ENCODE data around the gene AASS. TPM values are rescaled to one million over a fixed set of nuclear protein-coding genes. Genes with fewer than 3 reads are reported as not detected.

Gene AASS
- total and polyA plus RNA-seq, 2 donors (not counting 3 experiments of a cell fraction or from before 2014, with no cell fraction given), result 11.1 to 27.8 TPM

DNA sequence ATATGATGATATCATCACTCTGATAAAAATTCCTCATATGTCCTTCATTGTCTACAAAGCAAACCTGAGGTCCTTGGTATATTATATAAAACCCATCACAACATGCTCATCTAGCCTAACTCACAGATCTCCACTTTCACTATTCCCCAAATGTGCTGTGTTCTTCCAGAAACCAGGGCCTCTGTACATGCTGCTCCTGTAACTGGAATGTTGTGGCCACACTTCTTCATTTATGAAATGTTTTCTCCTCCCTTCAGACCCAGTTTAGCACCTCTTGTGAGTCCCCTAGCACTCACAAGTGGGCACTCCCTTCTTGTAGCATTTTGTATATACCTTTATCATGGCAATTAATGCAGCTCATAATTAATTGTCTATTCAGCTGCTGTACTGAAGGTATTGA, 61.9 kb downstream of the AASS start:
- Histone ChIP-seq H3K9me1 (replicated peaks; ENCODE audit: control insufficient read depth, extremely low read depth, insufficient read depth, low read length) (no peaks in the 10 kb centered on the region), H3K4me2 (ENCODE audit: insufficient read depth, low read length) (no peak overlapping the region), H3K27ac (ENCODE audit: insufficient read depth, low read depth, low read length) (no peak overlapping the region), H4K20me1 (replicated peaks; ENCODE audit: control insufficient read depth, extremely low read depth, insufficient read depth, low read length) (no peaks in the 10 kb centered on the region), H3K4me1 (ENCODE audit: control insufficient read depth, extremely low read depth, insufficient read depth, low read length) (no peaks in the 10 kb centered on the region), H3K36me3 (ENCODE audit: control insufficient read depth in 2 of 2, extremely low read depth in 1 of 2, insufficient read depth in 2 of 2, low read length in 2 of 2) (peaks cover 3 to 4% of the 10 kb centered on the region in 2 experiments), H3K4me3 (replicated peaks in 1 of 3; ENCODE audit: insufficient read depth in 1 of 3, low read depth in 1 of 3, low read length in 3 of 3) (no peak overlapping the region), H2AFZ (ENCODE audit: low read depth, low read length) (no peak overlapping the region), H3K27me3 (ENCODE audit: control insufficient read depth in 2 of 2, insufficient read depth in 2 of 2, low read length in 2 of 2) (no peaks in the 10 kb centered on the region), H3K9ac (replicated peaks; ENCODE audit: extremely low read depth, insufficient read depth, low read length) (no peak overlapping the region), H3K79me2 (ENCODE audit: control insufficient read depth, insufficient read depth, low read length) (no peaks in the 10 kb centered on the region), H3K9me3 (replicated peaks; ENCODE audit: control insufficient read depth, insufficient read depth, low read length) (no peaks in the 10 kb centered on the region)
- ChIA-PET POLR2A (interaction anchor here (0.7 kb wide), 1 partner anchor 10 kb away, joined by 3 read pairs; no protein-coding TSS in a partner anchor), CTCF (interaction anchor here (6.0 kb wide), 1 partner anchor 11 kb away, joined by 30 read pairs; no protein-coding TSS in a partner anchor)
- TF ChIP-seq, protein P1, sequence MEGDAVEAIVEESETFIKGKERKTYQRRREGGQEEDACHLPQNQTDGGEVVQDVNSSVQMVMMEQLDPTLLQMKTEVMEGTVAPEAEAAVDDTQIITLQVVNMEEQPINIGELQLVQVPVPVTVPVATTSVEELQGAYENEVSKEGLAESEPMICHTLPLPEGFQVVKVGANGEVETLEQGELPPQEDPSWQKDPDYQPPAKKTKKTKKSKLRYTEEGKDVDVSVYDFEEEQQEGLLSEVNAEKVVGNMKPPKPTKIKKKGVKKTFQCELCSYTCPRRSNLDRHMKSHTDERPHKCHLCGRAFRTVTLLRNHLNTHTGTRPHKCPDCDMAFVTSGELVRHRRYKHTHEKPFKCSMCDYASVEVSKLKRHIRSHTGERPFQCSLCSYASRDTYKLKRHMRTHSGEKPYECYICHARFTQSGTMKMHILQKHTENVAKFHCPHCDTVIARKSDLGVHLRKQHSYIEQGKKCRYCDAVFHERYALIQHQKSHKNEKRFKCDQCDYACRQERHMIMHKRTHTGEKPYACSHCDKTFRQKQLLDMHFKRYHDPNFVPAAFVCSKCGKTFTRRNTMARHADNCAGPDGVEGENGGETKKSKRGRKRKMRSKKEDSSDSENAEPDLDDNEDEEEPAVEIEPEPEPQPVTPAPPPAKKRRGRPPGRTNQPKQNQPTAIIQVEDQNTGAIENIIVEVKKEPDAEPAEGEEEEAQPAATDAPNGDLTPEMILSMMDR (IDR thresholded peaks at IDR 0.05; ENCODE audit: extremely low read depth in 1 of 2, insufficient read depth in 1 of 2, low read depth in 1 of 2, low read length in 2 of 2), result no peak
- TF ChIP-seq POLR2A (IDR thresholded peaks at IDR 0.05; ENCODE audit: low read depth, low read length) (no peak), MYC (IDR thresholded peaks at IDR 0.05; ENCODE audit: low read depth, low read length) (no peak), JUN (IDR thresholded peaks at IDR 0.05; ENCODE audit: borderline replicate concordance, insufficient read depth, insufficient read length, low read depth) (no peak), GATA2 (IDR thresholded peaks at IDR 0.05; ENCODE audit: insufficient read depth, insufficient read length, low read depth, low read length) (no peak), EZH2 (IDR thresholded peaks at IDR 0.05; ENCODE audit: borderline replicate concordance, low read depth, low read length, severe bottlenecking) (no peak), POLR2AphosphoS5 (IDR thresholded peaks at IDR 0.05; ENCODE audit: insufficient read depth, low read depth, low read length) (no peak), FOS (IDR thresholded peaks at IDR 0.05; ENCODE audit: borderline replicate concordance, insufficient read depth, low read length) (no peak)
- TF ChIP-seq, protein P2, sequence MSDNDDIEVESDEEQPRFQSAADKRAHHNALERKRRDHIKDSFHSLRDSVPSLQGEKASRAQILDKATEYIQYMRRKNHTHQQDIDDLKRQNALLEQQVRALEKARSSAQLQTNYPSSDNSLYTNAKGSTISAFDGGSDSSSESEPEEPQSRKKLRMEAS (IDR thresholded peaks at IDR 0.05; ENCODE audit: insufficient read depth, insufficient read length), result no peak
- dilution Hi-C loops (cut with MboI; ENCODE audit: extremely low pct_ligation_motif_present, low sequenced_read_pairs), result no loop called here
- BruUV-seq (replicated peaks), result no TSS peak
- intact Hi-C loops (cut with micrococcal nuclease), result no loop called here
- no peak for FAIRE-seq
- no peak for DNase-seq (ENCODE audit: low read depth, low spot score)

All from endothelial cell of umbilical vein (primary cell).